Measurements from ENCODE around the gene MRPS2. TPM values are rescaled to one million over a fixed set of nuclear protein-coding genes. Genes with fewer than 3 reads are reported as not detected.

The MRPS2 gene
- total RNA-seq, 1 donor from 2014 or later = 50.1 TPM

- Histone ChIP-seq H3K36me3 (peaks cover 0 to 17% of the 10 kb centered on the region in 2 donors), H3K9me3 (no peaks in the 10 kb centered on the region), H3K4me3 (peak overlapping the region; percentile 52 to 90), H3K27ac (peak overlapping the region; percentile 5), H3K27me3 (no peaks in the 10 kb centered on the region), H3K4me1 (peaks cover 14% of the 10 kb centered on the region)
- no peak for DNase-seq (ENCODE audit: extremely low spot score in 2 of 2)
- no peak for TF ChIP-seq CTCF (IDR thresholded peaks at IDR 0.05)
- TF ChIP-seq POLR2A (IDR thresholded peaks at IDR 0.05) = no peak
- TF ChIP-seq POLR2AphosphoS5 (IDR thresholded peaks at IDR 0.05; ENCODE audit: insufficient read depth in 1 of 2, low read depth in 1 of 2) = no peak
- intact Hi-C loops (cut with DNase I) = no loop called here
These were observed 19.6 kb upstream of the MRPS2 start for GRCh38 chr9:135480940-135481310.

DNA sequence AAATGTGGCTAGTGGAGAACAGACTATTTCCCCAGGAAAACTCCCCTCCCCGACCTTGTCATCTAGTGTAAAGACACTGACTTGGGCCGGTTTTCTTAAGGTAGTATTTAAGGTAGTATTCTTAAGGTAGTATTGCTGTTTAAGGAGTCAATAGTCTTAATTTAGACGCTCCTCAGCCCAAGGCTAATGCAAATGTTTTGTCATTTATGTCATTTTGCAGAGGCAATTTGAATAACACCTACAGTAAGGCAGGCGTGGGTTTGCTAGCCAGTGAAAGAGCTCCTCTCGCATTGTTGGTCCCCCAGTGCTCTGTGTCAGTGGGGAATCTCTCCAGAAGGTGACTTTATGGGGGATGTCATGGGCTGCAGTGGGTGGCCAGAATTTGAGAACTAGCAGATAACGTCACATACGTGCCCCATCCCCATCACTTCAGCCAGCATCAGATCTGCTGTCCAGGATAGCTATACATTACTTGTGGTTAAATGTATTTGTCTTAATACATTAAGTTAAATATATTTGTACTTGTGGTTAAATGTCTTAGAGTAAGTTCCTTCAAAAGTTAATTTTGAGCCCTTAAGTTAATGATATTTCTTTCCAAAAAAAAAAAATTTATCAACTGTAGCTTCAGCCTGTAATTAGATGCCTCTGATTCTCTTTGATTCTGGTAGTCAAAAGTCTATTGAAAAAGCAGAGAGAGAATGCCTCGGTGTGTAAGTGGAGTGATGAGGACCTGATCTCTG lies 18.3 kb upstream of the MRPS2 start:
- H3K27ac ChIP-seq = no peak overlapping the region
- intact Hi-C loops (cut with DNase I) = no loop called here
- DNase-seq (ENCODE audit: extremely low spot score in 2 of 2) = no peak
- TF ChIP-seq POLR2AphosphoS5 (IDR thresholded peaks at IDR 0.05; ENCODE audit: insufficient read depth in 1 of 2, low read depth in 1 of 2) (no peak), POLR2A (IDR thresholded peaks at IDR 0.05) (no peak), CTCF (IDR thresholded peaks at IDR 0.05) (no peak)
- no peaks in the 10 kb centered on the region for H3K27me3 ChIP-seq
- H3K4me1 ChIP-seq = peaks cover 14% of the 10 kb centered on the region
- peaks cover 0 to 22% of the 10 kb centered on the region in 2 donors for H3K36me3 ChIP-seq
- H3K9me3 ChIP-seq = no peaks in the 10 kb centered on the region
- H3K4me3 ChIP-seq = no peak overlapping the region

GRCh38 chr9:135484460-135485277 lies 15.8 kb upstream of the MRPS2 start:
- DNase-seq (ENCODE audit: extremely low spot score in 2 of 2) = no peak
- no peak overlapping the region for H3K27ac ChIP-seq
- H3K36me3 ChIP-seq = peaks cover 0 to 22% of the 10 kb centered on the region in 2 donors
- H3K4me1 ChIP-seq = peaks cover 14% of the 10 kb centered on the region
- no peaks in the 10 kb centered on the region for H3K27me3 ChIP-seq
- no peaks in the 10 kb centered on the region for H3K9me3 ChIP-seq
- intact Hi-C loops (cut with DNase I) = no loop called here
- H3K4me3 ChIP-seq = no peak overlapping the region
- TF ChIP-seq POLR2AphosphoS5 (IDR thresholded peaks at IDR 0.05; ENCODE audit: insufficient read depth in 1 of 2, low read depth in 1 of 2) = no peak
- no peak for TF ChIP-seq CTCF (IDR thresholded peaks at IDR 0.05)
- no peak for TF ChIP-seq POLR2A (IDR thresholded peaks at IDR 0.05)

DNA sequence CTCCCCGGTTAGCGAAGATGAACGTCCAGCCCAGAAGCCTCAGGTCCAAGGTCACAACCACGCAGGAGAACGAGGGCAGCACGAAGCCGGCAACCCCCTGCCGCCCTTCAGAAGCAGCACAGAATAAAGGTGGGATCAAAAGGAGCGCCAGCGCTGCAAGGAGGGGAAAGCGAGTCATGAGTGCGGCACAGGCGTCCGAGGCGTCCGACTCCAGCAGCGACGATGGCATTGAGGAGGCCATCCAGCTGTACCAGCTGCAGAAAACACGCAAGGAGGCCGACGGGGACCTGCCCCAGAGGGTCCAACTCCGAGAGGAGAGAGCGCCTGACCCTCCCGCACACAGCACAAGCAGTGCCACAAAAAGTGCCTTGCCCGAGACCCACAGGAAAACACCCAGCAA lies 15.1 kb upstream of the MRPS2 start:
- H3K4me1 ChIP-seq = peaks cover 14% of the 10 kb centered on the region
- no peaks in the 10 kb centered on the region for H3K27me3 ChIP-seq
- TF ChIP-seq CTCF (IDR thresholded peaks at IDR 0.05) (no peak), POLR2A (IDR thresholded peaks at IDR 0.05) (no peak), POLR2AphosphoS5 (IDR thresholded peaks at IDR 0.05; ENCODE audit: insufficient read depth in 1 of 2, low read depth in 1 of 2) (no peak)
- H3K27ac ChIP-seq = no peak overlapping the region
- no peak for DNase-seq (ENCODE audit: extremely low spot score in 2 of 2)
- intact Hi-C loops (cut with DNase I) = no loop called here
- H3K4me3 ChIP-seq = no peak overlapping the region
- no peaks in the 10 kb centered on the region for H3K9me3 ChIP-seq
- H3K36me3 ChIP-seq = peaks cover 0 to 22% of the 10 kb centered on the region in 2 donors

- H3K27me3 ChIP-seq = no peaks in the 10 kb centered on the region
- peaks cover 10% of the 10 kb centered on the region for H3K4me1 ChIP-seq
- H3K27ac ChIP-seq = no peak overlapping the region
- no peaks in the 10 kb centered on the region for H3K9me3 ChIP-seq
- peaks cover 0 to 22% of the 10 kb centered on the region in 2 donors for H3K36me3 ChIP-seq
- no peak for TF ChIP-seq POLR2AphosphoS5 (IDR thresholded peaks at IDR 0.05; ENCODE audit: insufficient read depth in 1 of 2, low read depth in 1 of 2)
- TF ChIP-seq CTCF (IDR thresholded peaks at IDR 0.05) = no peak
- DNase-seq (ENCODE audit: extremely low spot score in 2 of 2) = no peak
- intact Hi-C loops (cut with DNase I) = no loop called here
- H3K4me3 ChIP-seq = no peak overlapping the region
These were observed 14.7 kb upstream of the MRPS2 start for GRCh38 chr9:135485832-135486231.

Measured in vagina (tissue), 2 donors.